HUES64 (cell line): ENCODE data around the gene ZBTB9.
"Not testable (repeated sequence)": the region's sequence is repeated elsewhere in the genome, so short reads cannot be mapped to it uniquely, and the experiment has no call there.

Source experiments
- H3K27ac ChIP-seq: 2 replicates; pipeline ENCODE4 v1.7.0; 2013; ENCODE audit warnings: low read depth, low read length, inconsistent platforms
- H3K27me3 ChIP-seq: 2 replicates; pipeline ENCODE4 v1.6.1; 2013; ENCODE audit warnings: mild to moderate bottlenecking, low read length; ENCODE audit not compliant: insufficient read depth
- H3K36me3 ChIP-seq: 2 replicates; pipeline ENCODE4 v1.6.1; 2013; ENCODE audit warnings: mild to moderate bottlenecking, low read length; ENCODE audit not compliant: insufficient read depth
- H3K4me1 ChIP-seq: 2 replicates; pipeline ENCODE4 v1.6.1; 2013; ENCODE audit warnings: mild to moderate bottlenecking, low read length, moderate library complexity; ENCODE audit not compliant: insufficient read depth
- H3K4me3 ChIP-seq: 2 replicates; pipeline ENCODE4 v1.5.1; 2013; ENCODE audit warnings: mild to moderate bottlenecking, low read length, moderate library complexity
- H3K9ac ChIP-seq: 2 replicates; pipeline ENCODE4 v1.6.1; 2013; ENCODE audit warnings: mild to moderate bottlenecking, low read depth, low read length
- H3K9me3 ChIP-seq: 2 replicates; pipeline ENCODE4 v1.6.1; 2013; ENCODE audit warnings: low read depth, low read length; ENCODE audit not compliant: insufficient read depth
- WGBS: fragments of 150-250, 120-280 bp; methylation state at CpG from one replicate; pipeline ENCODE4 v1.1.7; 2013; ENCODE audit warnings: missing lambda C conversion rate; 5-methylcytosine and 5-hydroxymethylcytosine counted together

ZBTB9 gene

DNA sequence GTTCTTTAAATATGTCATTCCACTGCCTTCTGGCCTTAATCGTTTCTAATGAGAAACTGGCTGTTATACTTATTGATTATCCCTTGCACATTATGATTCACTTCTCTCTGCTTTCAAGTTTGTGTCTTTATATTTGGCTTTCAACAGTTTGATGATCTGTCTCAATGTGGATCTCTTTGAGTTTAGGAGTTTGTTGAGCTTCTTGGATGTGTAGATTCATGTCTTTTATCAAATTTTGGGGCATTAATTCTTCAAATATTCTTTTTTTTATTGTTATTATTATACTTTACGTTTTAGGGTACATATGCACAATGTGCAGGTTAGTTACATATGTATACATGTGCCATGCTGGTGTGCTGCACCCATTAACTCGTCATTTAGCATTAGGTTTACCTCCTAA lies 29.3 kb downstream of the ZBTB9 start:
- H3K36me3 ChIP-seq: no peaks in the 10 kb centered on the region
- no peak overlapping the region for H3K27ac ChIP-seq
- no peaks in the 10 kb centered on the region for H3K9me3 ChIP-seq
- WGBS: 67% methylated on average over 1 of the region's 3 CpGs
- no peak overlapping the region for H3K9ac ChIP-seq
- peaks cover 2% of the 10 kb centered on the region; the same call in 1 of the 2 replicates for H3K27me3 ChIP-seq
- no peaks in the 10 kb centered on the region for H3K4me1 ChIP-seq
- no peak overlapping the region for H3K4me3 ChIP-seq

DNA sequence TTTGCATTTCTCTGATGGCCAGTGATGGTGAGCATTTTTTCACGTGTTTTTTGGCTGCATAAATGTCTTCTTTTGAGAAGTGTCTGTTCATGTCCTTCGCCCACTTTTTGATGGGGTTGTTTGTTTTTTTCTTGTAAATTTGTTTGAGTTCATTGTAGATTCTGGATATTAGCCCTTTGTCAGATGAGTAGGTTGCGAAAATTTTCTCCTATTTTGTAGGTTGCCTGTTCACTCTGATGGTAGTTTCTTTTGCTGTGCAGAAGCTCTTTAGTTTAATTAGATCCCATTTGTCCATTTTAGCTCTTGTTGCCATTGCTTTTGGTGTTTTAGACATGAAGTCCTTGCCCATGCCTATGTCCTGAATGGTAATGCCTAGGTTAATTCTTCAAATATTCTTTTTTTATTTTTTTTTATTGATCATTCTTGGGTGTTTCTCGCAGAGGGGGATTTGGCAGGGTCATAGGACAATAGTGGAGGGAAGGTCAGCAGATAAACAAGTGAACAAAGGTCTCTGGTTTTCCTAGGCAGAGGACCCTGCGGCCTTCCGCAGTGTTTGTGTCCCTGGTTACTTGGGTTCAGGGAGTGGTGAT lies 30.4 kb downstream of the ZBTB9 start:
- not testable (repeated sequence) for H3K36me3 ChIP-seq, H3K27me3 ChIP-seq, H3K27ac ChIP-seq, H3K4me3 ChIP-seq, H3K9ac ChIP-seq, H3K9me3 ChIP-seq, H3K4me1 ChIP-seq
- 45% methylated on average over 2 of the region's 6 CpGs for WGBS

GRCh38 chr6:33485680-33486079 lies 31.3 kb downstream of the ZBTB9 start:
- not testable (repeated sequence) for H3K36me3 ChIP-seq, H3K27ac ChIP-seq, H3K27me3 ChIP-seq, H3K9ac ChIP-seq, H3K4me1 ChIP-seq, H3K9me3 ChIP-seq, H3K4me3 ChIP-seq
- WGBS: 93% methylated on average over 21 of the region's 25 CpGs

DNA sequence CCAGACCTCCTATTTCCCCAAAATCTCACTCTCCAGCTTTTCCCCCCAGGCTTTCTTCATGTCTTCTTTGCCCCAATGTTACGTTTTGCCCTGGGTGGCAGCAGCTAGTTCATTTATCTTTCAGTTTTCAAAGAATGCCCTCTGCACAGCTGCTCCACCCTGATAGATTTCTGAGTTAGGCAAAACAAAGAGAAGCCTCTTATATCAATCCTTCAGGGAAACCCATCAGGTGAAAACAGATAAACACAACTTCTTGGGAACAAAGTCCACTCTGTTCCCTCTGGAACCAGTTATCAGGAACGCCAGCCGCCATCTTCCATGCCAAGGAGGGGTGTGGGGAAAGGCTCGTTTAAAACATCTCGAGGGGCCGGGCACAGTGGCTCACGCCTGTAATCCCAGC lies 34.0 kb downstream of the ZBTB9 start:
- Histone ChIP-seq H3K27ac (no peak overlapping the region), H3K4me1 (peaks cover 4% of the 10 kb centered on the region; the same call in 1 of the 2 replicates), H3K4me3 (no peak overlapping the region), H3K36me3 (no peaks in the 10 kb centered on the region), H3K27me3 (peaks cover 2% of the 10 kb centered on the region; the same call in 1 of the 2 replicates), H3K9me3 (no peaks in the 10 kb centered on the region), H3K9ac (no peak overlapping the region)
- WGBS: 89% methylated on average over 7 of the region's 7 CpGs

GRCh38 chr6:33490198-33490597 lies 35.8 kb downstream of the ZBTB9 start:
- H3K27ac ChIP-seq: no peak overlapping the region
- H3K4me1 ChIP-seq: peaks cover 4% of the 10 kb centered on the region; the same call in 1 of the 2 replicates
- no peak overlapping the region for H3K4me3 ChIP-seq
- H3K9me3 ChIP-seq: no peaks in the 10 kb centered on the region
- no peak overlapping the region for H3K9ac ChIP-seq
- H3K27me3 ChIP-seq: peaks cover 2% of the 10 kb centered on the region; the same call in 1 of the 2 replicates
- 94% methylated on average over 3 of the region's 3 CpGs for WGBS
- H3K36me3 ChIP-seq: no peaks in the 10 kb centered on the region

GRCh38 chr6:33490621-33491020 lies 36.2 kb downstream of the ZBTB9 start:
- peaks cover 4% of the 10 kb centered on the region; the same call in 1 of the 2 replicates for H3K4me1 ChIP-seq
- no peak overlapping the region for H3K9ac ChIP-seq
- H3K36me3 ChIP-seq: no peaks in the 10 kb centered on the region
- H3K9me3 ChIP-seq: no peaks in the 10 kb centered on the region
- peaks cover 2% of the 10 kb centered on the region; the same call in 1 of the 2 replicates for H3K27me3 ChIP-seq
- WGBS: 88% methylated on average over 6 of the region's 6 CpGs
- H3K4me3 ChIP-seq: no peak overlapping the region
- no peak overlapping the region for H3K27ac ChIP-seq

DNA sequence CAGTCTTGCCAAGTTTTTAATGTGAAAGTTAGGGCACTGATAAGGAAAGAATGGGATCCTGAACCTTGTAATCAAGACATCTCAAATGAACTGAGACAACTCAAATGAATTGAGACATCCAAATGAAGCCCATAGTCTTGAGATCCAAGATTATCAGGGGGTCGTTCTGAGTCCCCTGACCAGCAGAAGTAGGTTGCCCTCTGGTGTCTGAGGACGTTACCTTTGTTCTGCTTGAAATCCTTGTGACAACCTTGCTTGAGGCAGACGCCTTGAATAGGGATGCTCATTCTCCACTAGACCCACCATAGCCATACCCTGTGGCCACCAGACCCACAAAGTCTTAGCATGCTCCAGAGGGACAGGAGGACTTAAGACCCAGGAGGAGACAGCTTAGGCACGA lies 37.7 kb downstream of the ZBTB9 start:
- H3K4me3 ChIP-seq: no peak overlapping the region
- H3K27me3 ChIP-seq: peaks cover 2% of the 10 kb centered on the region; the same call in 1 of the 2 replicates
- no peaks in the 10 kb centered on the region for H3K36me3 ChIP-seq
- H3K9me3 ChIP-seq: no peaks in the 10 kb centered on the region
- H3K27ac ChIP-seq: no peak overlapping the region
- 50% methylated on average over 4 of the region's 4 CpGs for WGBS
- peaks cover 4% of the 10 kb centered on the region; the same call in 1 of the 2 replicates for H3K4me1 ChIP-seq
- no peak overlapping the region for H3K9ac ChIP-seq

DNA sequence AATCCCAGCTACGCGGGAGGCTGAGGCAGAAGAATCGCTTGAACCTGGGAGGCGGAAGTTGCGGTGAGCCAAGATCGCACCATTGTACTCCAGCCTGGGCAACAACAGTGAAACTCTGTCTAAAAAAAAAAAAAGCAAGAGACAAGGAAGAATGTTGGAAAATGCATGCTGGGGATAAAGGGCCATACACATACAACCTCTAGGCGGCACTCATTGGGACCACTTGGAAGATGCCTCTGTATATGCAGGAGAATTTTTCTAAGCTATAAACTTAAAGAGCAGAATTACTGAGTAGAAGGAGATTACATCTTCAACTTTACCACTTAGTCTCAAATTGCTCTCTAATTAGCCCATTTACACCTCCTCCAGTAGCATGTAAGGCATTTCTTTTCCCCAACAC lies 42.8 kb downstream of the ZBTB9 start:
- 98% methylated on average over 6 of the region's 7 CpGs for WGBS
- peaks cover 8% of the 10 kb centered on the region; the same call in 1 of the 2 replicates for H3K9me3 ChIP-seq
- H3K4me1 ChIP-seq: no peaks in the 10 kb centered on the region
- H3K27me3 ChIP-seq: no peaks in the 10 kb centered on the region
- H3K36me3 ChIP-seq: no peaks in the 10 kb centered on the region
- H3K27ac ChIP-seq: no peak overlapping the region
- H3K9ac ChIP-seq: no peak overlapping the region
- no peak overlapping the region for H3K4me3 ChIP-seq

DNA sequence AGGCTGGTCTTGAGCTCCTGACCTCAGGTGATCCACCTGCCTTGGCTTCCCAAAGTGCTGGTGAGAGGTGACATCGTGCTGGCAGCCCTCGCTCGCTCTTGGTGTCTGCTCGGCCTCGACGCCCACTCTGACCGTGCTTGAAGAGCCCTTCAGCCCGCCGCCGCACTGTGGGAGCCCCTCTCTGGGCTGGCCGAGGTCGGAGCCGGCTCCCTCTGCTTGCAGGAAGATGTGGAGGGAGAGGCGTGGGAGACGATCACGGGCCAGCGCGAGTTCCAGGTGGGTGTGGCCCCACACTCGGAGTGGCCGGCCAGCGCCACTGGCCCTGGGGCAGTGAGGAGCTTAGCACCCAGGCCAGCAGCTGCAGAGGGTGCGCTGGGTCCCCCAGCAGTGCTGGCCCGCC lies 48.1 kb downstream of the ZBTB9 start:
- Histone ChIP-seq H3K36me3 (no peaks in the 10 kb centered on the region), H3K9ac (no peak overlapping the region), H3K27ac (no peak overlapping the region), H3K27me3 (no peaks in the 10 kb centered on the region), H3K9me3 (peaks cover 12% of the 10 kb centered on the region; the same call in 1 of the 2 replicates), H3K4me3 (no peak overlapping the region), H3K4me1 (no peaks in the 10 kb centered on the region)
- 95% methylated on average over 23 of the region's 23 CpGs for WGBS

DNA sequence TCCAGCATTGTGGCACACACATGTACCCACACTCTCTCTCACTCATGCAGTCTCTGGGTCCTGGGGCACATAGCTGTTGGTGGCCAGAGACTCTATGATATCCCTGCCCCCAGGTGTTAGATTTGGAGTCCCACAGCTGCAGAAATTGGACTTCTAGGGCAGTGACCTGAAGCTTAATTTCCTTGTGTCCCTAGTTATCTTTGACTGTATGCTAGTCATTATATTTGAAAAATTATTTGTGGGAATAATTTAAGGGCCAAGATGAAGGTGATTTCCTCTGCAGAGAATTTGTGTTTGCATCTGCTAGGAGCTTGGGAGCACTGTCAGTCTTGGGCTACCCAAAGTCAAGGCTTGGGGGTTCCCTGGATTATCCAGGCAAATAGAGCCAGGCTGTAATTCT lies 50.1 kb downstream of the ZBTB9 start:
- H3K4me1 ChIP-seq: peaks cover 7% of the 10 kb centered on the region; the same call in 1 of the 2 replicates
- no peak overlapping the region for H3K27ac ChIP-seq
- H3K4me3 ChIP-seq: no peak overlapping the region
- no peaks in the 10 kb centered on the region for H3K27me3 ChIP-seq
- H3K9me3 ChIP-seq: peaks cover 12% of the 10 kb centered on the region; the same call in 1 of the 2 replicates
- no peak overlapping the region for H3K9ac ChIP-seq
- H3K36me3 ChIP-seq: no peaks in the 10 kb centered on the region

DNA sequence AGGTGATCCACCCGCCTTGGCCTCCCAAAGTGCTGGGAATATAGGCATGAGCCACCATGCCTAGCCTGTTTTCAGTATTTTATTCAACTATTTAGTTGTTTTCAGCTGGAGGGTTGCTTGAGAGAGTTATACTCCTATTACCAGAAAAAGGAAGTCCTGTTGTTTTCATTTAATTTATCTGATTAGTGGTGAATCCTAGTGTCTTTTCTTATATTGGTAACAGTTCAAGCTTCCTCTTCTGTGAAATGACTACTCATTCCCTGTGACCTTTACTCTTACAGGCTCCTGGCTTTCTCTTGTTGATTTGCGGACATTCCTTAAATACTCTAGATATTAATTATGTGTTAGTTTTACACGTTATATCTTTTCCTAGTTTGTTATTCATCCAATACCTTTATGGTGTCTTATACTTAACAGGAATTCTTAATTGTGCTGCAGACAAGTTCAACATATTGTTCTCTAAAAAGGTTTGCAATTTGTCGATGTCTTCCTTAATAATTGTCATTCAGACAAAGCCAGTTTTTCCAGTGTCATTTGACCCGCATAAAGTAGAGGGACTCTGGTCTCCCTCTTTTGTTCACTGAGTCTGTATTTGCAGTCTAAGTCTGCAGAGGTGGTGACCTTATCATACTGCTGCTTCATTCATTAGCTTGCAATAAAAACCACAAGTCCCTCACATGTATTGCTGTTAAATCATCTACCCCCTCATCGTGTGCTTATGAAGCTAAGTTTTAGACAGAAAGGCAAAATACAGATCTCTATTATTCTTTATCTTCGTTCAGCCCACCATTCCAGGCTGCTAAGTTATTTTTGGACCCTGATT lies 51.4 kb downstream of the ZBTB9 start:
- Histone ChIP-seq H3K27me3 (no peaks in the 10 kb centered on the region), H3K36me3 (no peaks in the 10 kb centered on the region), H3K4me3 (no peak overlapping the region), H3K9ac (no peak overlapping the region), H3K27ac (no peak overlapping the region), H3K9me3 (peaks cover 12% of the 10 kb centered on the region; the same call in 1 of the 2 replicates), H3K4me1 (peaks cover 10% of the 10 kb centered on the region; the same call in 1 of the 2 replicates)
- WGBS: 90% methylated on average over 5 of the region's 7 CpGs
